GM13977 (cell line): ENCODE measurements around the gene DROSHA.
"Not testable (repeated sequence)": the region's sequence is repeated elsewhere in the genome, so short reads cannot be mapped to it uniquely, and the experiment has no call there.

ENCODE experiments used
- DNase-seq: peaks from one replicate; pipeline ENCODE4 v3.0.0; 2012; ENCODE audit warnings: low spot score
- in situ Hi-C: fragments of 300-500 bp; cut with MboI; formaldehyde crosslinking; loops from one replicate; pipeline ENCODE4 v1.12.0; 2022; ENCODE audit warnings: low sequenced_read_pairs, low pct_unique_long_range_greater_than_20kb, mixed read lengths, inconsistent platforms; ENCODE audit not compliant: unreplicated experiment
- TF ChIP-seq, protein P1 (sequence below): IDR thresholded peaks from 2 replicates; pipeline ENCODE4 v1.5.1; 2012; ENCODE audit warnings: mild to moderate bottlenecking, control low read depth; ENCODE audit not compliant: insufficient read depth; ENCODE audit errors: extremely low read depth, missing control alignments

Gene DROSHA

DNA sequence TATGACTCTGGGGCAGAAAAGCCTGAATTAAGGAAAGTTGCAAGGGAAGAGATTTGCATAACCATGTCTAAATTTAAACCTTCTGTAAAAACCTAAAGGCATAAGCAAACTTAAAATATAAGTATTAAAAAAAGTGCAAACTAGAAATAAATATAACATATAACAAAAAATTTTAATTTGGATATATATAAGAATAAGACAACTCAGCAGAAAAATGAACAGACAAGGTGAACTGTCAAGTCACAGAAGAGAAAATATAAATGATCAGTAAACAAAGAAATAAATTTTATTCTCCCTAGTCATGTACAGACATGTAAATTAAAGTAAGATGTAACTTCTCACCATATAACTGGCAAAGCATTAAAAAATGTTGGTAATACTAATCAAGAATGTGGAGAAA is 37.2 kb upstream of the DROSHA start:
- TF ChIP-seq, protein P1, sequence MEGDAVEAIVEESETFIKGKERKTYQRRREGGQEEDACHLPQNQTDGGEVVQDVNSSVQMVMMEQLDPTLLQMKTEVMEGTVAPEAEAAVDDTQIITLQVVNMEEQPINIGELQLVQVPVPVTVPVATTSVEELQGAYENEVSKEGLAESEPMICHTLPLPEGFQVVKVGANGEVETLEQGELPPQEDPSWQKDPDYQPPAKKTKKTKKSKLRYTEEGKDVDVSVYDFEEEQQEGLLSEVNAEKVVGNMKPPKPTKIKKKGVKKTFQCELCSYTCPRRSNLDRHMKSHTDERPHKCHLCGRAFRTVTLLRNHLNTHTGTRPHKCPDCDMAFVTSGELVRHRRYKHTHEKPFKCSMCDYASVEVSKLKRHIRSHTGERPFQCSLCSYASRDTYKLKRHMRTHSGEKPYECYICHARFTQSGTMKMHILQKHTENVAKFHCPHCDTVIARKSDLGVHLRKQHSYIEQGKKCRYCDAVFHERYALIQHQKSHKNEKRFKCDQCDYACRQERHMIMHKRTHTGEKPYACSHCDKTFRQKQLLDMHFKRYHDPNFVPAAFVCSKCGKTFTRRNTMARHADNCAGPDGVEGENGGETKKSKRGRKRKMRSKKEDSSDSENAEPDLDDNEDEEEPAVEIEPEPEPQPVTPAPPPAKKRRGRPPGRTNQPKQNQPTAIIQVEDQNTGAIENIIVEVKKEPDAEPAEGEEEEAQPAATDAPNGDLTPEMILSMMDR: no peak
- DNase-seq: no peak
- in situ Hi-C loops: no loop called here

DNA sequence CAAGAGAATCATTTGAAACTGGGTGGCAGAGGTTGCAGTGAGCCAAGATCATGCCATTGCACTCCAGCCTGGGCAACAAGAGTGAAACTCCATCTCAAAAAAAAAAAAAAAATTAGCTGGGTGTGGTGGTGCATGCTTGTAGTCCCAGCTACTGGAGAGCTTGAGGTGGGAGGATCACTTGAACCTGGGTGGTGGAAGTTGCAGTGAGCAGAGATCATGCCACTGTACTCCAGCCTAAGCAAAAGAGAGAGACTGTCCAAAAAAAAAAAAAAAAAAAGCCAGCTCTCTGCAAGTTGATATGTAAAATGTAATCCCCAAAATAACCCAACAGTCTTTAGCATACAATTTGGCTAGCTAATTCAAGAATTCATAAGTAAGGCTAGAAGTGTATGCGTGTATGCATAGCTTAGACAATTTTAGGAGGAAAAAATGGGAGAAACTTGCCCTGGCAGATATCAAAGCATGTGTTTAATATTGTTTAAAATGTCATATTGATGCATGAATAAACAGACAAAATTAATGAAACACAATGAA is 36.5 kb upstream of the DROSHA start:
- TF ChIP-seq, protein P1: no peak
- in situ Hi-C loops: no loop called here
- no peak for DNase-seq

DNA sequence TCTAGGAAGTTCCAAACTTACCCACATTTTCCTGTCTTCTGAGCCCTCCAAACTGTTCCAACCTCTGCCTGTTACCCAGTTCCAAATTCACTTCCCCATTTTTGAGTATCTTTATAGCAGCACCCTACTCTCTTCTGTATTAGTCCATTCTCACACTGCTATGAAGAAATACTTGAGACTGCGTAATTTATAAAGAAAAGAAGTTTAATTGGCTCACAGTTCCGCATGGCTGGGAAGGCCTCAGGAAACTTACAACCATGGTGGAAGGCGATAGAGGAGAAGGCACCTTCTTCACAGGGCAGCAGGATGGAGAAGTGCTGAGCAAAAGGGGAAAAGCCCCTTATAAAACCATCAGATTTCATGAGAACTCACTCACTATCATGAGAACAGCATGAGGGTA is 34.5 kb upstream of the DROSHA start:
- DNase-seq, in situ Hi-C loops: not testable (repeated sequence)

DNA sequence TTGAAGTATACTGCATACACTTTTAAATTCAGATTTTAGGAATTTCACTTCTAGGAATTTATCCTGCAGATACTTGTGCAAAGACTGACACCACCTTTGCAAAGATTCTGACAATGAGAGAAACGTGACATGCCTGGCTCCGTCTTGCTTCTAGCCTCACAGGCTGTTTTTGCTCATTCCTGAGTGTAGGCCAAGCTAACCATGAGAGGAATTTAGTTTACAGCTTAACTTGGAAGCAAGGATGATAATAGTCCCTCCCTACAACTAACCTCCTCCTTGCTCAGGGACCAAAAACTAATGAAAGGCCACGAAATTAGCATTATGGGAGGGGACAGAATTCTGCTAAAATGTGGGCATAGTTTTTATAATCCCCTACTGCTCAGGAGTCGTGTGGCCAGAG is 31.3 kb upstream of the DROSHA start:
- DNase-seq: no peak
- in situ Hi-C loops: no loop called here
- TF ChIP-seq, protein P1: no peak

DNA sequence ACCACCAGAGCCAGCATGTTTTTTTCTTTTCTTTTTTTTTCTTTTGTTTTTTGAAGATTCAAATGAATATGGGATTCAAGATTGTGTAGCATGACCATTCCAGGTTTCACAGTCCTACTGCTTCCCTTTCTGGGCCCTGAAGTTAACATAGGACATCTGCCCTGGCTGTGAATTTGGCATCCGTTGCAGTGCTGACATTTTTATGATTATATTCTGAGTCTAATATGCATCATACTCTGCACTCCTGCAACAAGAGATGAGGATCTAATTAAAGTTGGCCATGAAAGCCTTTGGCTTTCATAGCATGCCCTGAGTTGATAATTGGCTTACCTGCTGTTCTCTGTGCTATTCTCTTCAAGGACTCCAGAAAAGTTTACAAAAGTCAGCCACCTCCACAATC is 30.1 kb upstream of the DROSHA start:
- TF ChIP-seq, protein P1: no peak
- in situ Hi-C loops: no loop called here
- DNase-seq: no peak

DNA sequence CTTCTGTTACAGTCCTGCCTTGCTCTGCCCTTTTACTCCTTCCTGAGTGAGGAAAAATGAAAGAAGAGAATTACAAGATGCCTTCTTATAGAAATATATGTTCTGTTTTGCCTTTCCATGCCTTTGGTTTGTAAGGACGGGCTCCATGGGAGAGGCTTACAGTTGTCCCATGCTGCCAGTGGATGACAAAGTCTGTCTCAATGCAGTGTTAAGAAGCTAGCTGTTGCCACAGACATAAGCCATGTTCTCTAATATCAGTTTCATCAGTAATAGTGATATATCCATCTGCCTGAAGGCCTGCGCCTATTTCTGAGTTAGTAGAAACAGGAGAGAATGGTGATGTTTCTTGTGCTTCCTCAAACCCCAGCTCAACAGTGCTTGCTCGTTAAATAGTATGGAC is 28.0 kb upstream of the DROSHA start:
- no peak for DNase-seq
- in situ Hi-C loops: no loop called here
- TF ChIP-seq, protein P1: no peak

DNA sequence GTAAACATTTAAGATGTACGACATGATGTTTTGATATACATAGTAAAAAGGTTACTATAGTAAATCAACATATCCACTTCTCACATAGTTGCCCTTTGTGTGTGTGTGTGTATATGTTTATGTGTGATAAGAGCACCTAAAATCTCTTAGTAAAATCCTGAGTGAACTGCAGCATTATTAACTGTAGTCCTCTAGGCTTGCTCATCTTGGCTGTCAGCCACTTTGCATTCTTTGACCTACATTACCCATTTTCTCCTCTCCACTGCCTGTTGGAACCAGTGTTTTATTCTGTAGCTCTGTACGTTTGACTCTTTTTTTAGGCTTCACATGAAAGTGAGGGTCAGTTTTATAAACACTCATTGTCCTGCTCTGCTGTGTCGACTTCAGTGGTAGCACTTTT is 24.6 kb upstream of the DROSHA start:
- DNase-seq: no peak
- in situ Hi-C loops: no loop called here
- TF ChIP-seq, protein P1: no peak
